Neural crest cell (in vitro differentiated cells): ENCODE results near the gene USP35. TPM values are rescaled to one million over a fixed set of nuclear protein-coding genes. Genes with fewer than 3 reads are reported as not detected.

Experiments used
- DNase-seq: peaks from one replicate; pipeline ENCODE4 v3.0.0; 2021; ENCODE audit warnings: low read depth, mixed read lengths, low spot score
- H3K27ac Mint-ChIP-seq: one replicate; pipeline ENCODE4 v1.8.0; 2021; ENCODE audit warnings: mild to moderate bottlenecking, mixed read lengths; ENCODE audit not compliant: unreplicated experiment
- H3K27me3 Mint-ChIP-seq: 2 replicates; pipeline ENCODE4 v1.8.0; 2021; ENCODE audit warnings: low read depth, mild to moderate bottlenecking, mixed read lengths
- H3K36me3 Mint-ChIP-seq: 2 replicates; pipeline ENCODE4 v1.8.0; 2021; ENCODE audit warnings: low read depth, mild to moderate bottlenecking, mixed read lengths
- H3K4me1 Mint-ChIP-seq: 2 replicates; pipeline ENCODE4 v1.8.0; 2021; ENCODE audit warnings: mixed read lengths
- H3K4me3 Mint-ChIP-seq: one replicate; pipeline ENCODE4 v1.8.0; 2021; ENCODE audit warnings: mild to moderate bottlenecking, mixed read lengths
- H3K9me3 Mint-ChIP-seq: 2 replicates; pipeline ENCODE4 v1.8.0; 2021; ENCODE audit warnings: mixed read lengths
- total RNA-seq: library from RNA; stranded (reverse); gene quantifications from 2 replicates; pipeline ENCODE4 v1.2.1, GENCODE V29; 2021
- TF ChIP-seq, protein P1 (sequence below): fragments of 200-600 bp; sonication (generic); conservative IDR thresholded peaks from 2 replicates; pipeline ENCODE4 v1.5.0; 2021; ENCODE audit warnings: antibody characterized with exemption, mild to moderate bottlenecking

Gene USP35
- total RNA-seq, 1 donor from 2014 or later, result 11.1 TPM

DNA sequence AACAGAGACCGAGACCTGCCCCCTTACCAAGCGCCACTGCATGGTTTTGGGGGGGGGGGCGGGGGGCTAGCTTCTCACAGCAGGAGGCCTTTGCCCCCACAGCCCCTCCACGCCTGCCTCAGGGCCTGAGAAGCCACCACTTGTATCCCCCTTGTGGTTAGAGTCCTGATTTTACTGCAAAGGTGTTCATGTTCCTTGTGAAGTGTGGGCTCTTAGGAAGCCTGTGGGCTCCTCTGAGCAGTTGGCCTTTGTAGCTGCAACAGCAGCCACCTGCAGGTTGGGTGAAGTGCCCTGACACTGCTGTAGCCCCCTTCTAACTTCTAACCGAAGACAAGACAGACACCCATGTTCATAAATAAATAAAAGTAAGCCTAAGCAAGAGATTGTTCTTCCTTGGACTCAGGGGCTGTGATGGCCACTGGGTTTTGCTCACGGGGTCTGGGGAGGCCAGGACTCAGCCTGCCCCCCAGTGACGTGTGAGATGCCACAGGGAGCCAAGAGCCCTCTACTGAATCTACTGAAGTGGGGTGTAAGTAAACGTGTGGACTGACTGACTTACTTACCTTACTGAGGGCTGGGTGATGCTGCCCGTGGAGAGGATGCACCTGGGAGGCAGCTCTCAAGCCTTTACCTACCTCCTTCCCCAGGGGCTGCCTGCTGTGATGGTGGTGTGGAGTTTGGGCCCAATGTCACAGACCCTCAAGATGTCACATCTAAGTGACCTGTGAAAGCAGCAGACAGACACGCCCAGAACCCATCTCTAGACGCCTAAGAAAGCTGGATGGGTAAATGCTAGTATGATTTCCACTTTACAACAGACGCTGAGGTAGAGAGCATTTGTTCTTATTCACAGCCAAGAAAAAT lies 25.8 kb downstream of the USP35 start:
- peaks cover 9% of the 10 kb centered on the region for H3K9me3 Mint-ChIP-seq
- H3K4me1 Mint-ChIP-seq, result no peaks in the 10 kb centered on the region
- peak overlapping the region; percentile 81 for H3K27ac Mint-ChIP-seq
- no peaks in the 10 kb centered on the region for H3K27me3 Mint-ChIP-seq
- H3K4me3 Mint-ChIP-seq, result no peak overlapping the region
- DNase-seq, result no peak
- TF ChIP-seq, protein P1, sequence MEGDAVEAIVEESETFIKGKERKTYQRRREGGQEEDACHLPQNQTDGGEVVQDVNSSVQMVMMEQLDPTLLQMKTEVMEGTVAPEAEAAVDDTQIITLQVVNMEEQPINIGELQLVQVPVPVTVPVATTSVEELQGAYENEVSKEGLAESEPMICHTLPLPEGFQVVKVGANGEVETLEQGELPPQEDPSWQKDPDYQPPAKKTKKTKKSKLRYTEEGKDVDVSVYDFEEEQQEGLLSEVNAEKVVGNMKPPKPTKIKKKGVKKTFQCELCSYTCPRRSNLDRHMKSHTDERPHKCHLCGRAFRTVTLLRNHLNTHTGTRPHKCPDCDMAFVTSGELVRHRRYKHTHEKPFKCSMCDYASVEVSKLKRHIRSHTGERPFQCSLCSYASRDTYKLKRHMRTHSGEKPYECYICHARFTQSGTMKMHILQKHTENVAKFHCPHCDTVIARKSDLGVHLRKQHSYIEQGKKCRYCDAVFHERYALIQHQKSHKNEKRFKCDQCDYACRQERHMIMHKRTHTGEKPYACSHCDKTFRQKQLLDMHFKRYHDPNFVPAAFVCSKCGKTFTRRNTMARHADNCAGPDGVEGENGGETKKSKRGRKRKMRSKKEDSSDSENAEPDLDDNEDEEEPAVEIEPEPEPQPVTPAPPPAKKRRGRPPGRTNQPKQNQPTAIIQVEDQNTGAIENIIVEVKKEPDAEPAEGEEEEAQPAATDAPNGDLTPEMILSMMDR, result no peak
- H3K36me3 Mint-ChIP-seq, result peaks cover 31% of the 10 kb centered on the region

DNA sequence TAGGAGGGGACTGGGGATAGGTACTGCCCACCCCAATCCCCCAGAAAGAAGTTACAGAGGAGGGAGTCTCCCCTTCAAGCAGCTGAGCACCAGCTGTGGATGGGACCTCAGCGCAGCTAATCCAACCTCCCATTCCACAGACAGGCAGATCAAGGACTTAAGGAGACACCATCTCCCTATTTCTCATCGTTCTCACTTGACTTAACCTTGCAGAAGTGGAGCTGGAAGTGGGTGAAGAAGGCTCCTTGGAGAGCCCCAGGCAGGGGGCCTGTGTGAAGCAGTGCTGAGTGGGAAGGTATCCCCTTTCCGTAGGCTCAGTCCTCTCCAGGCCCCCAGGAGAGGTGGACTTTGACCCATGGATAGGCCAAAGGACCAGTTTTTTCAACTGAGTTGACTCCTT lies 27.3 kb downstream of the USP35 start:
- TF ChIP-seq, protein P1, result no peak
- Mint-ChIP-seq H3K27me3 (no peaks in the 10 kb centered on the region), H3K36me3 (peaks cover 28% of the 10 kb centered on the region), H3K27ac (no peak overlapping the region), H3K4me1 (no peaks in the 10 kb centered on the region), H3K4me3 (no peak overlapping the region), H3K9me3 (peaks cover 9% of the 10 kb centered on the region)
- no peak for DNase-seq

DNA sequence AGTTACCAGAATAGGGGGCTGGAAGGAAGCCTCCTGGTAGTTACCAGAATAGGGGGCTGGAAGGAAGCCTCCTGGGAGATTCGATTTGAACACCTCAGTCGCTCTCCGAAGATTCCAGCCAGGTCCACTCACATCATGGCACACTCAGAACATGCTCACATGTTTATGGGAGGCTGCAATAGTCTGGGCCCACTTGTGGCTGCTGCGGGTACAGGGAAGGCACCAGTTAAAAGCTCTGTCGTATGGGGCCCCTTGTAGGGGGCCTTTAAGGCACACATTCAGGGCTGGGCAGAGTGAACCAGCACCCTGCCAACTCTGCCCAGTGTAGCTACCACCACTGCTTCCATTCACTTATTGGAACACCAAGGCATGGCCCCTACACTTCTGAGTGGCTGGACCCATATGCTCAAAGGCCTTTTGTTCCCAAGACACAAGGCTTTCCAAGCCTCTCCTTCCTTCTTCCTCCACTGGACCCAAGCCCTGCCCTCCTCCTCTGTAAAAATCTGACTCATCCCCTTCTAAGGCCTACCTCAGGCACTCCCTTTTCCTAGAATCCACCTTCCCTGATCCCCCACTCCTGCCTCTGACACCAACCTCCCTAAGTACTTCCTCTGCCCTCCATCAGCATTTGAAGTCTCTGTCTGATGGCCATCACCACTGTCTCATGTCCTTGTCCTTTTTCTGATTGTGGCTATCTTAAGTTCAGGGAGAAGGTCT lies 28.0 kb downstream of the USP35 start:
- DNase-seq, result no peak
- H3K36me3 Mint-ChIP-seq, result peaks cover 28% of the 10 kb centered on the region
- TF ChIP-seq, protein P1, result no peak
- no peaks in the 10 kb centered on the region for H3K4me1 Mint-ChIP-seq
- peaks cover 3% of the 10 kb centered on the region for H3K9me3 Mint-ChIP-seq
- H3K4me3 Mint-ChIP-seq, result no peak overlapping the region
- no peak overlapping the region for H3K27ac Mint-ChIP-seq
- no peaks in the 10 kb centered on the region for H3K27me3 Mint-ChIP-seq

DNA sequence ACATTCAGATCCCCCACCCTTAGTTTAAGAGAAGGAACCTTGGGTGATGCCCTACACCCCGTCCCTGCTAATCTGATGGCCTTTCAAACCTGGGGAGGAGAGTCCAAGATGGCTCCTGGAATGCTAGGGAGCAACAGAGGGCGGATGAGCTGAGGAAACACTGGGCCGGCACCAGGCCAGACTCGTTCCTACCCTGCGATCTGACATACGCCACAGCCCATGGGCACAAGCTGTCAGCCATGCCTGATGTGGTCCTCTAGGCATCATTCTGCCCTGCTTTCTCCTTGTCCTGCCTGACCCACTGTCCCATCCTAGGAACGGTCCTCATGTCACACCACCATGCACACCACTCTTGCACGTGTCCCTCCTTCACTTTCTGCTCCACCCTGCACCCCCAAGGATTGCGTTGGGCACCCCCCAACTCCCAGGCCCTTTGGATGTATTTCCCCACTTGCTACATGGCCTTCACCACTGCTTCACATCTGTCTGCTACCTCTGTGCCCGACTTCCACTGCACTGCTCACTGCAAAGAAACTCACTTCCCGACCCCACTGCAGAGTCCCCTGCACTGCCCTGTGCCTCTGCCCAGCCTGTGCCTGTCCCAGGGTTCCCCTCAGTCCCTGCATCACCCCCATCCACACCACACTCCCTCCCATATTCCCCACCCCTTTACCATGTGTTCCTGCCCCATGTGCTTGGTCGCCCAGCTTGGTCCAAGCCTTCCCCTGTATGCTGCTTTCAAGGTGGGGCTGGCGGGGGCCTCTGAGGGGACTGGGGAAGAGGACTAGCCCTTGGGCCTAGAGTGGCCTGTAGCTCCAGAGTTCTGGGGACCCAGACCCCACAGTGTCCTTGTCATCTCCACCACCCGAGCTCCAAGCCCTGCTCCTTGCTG lies 29.2 kb downstream of the USP35 start:
- no peaks in the 10 kb centered on the region for H3K4me1 Mint-ChIP-seq
- no peaks in the 10 kb centered on the region for H3K9me3 Mint-ChIP-seq
- TF ChIP-seq, protein P1, result no peak
- H3K4me3 Mint-ChIP-seq, result no peak overlapping the region
- no peaks in the 10 kb centered on the region for H3K27me3 Mint-ChIP-seq
- DNase-seq, result no peak
- peak overlapping the region; percentile 75 for H3K27ac Mint-ChIP-seq
- H3K36me3 Mint-ChIP-seq, result peaks cover 24% of the 10 kb centered on the region

DNA sequence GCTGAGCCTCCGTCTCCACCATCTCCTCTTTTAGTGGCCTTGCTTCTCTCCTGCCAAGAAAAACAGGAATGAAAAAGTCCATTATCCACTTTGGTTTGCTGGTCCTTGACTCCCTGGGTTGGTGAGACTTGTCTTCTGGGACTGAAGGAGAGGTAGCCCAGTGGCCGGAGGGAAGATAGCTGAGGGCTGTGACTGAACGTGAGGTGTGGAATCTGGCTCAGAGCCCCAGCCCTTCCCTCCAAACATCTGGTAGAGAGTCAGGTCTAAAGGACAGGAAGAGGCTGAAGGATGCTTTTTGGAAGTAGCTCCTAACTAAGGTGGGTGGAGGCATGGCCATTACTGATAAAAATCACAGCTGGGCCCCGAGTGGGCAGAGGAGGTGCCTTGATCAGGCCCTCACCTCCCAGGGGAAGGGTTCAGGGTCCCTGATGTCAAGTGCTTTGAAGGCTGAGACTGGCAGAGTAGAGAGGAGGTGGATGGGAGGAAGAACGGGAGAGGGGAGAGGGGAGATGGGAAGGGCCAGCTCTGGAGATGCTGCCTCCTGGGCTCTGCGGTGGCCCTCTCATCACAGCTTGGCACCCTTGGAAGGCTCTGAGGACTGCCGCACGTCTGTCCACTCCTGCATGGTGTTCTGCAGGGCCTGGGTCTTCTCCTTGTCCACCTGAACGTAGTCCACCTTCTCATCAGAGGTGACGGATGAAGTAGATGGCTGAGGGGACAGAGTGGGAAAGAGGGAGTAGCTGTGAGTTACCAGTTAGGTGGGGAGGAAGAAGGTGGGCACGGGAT lies 30.2 kb downstream of the USP35 start:
- DNase-seq, result no peak
- Mint-ChIP-seq H3K27ac (peak overlapping the region; percentile 35), H3K4me3 (no peak overlapping the region), H3K27me3 (no peaks in the 10 kb centered on the region), H3K36me3 (peaks cover 28% of the 10 kb centered on the region), H3K4me1 (no peaks in the 10 kb centered on the region), H3K9me3 (no peaks in the 10 kb centered on the region)
- TF ChIP-seq, protein P1, result no peak
